ENCODE results near the gene ISM1.

The ISM1 gene

DNA sequence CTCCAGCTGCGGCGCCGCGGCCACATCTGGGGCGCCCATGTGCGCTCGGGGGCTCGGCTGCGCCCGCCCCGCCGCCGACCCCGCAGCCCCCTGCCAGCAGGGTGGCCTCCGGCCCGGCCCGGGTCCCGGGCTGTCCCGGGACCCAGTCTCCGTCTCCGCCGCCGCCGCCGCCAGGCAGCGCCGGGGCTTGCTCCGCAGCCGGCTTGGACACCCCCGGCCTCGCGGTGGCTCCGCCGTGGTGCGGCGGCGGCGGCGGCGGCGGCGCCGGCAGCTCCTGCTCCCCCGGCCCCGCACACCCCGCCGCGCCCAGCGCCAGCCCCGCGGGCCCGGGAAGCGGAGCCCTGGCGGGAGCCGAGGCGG is 219 bp downstream of the ISM1 start:
- TF ChIP-seq CTCF (IDR thresholded peaks at IDR 0.05; ENCODE audit: insufficient read depth, low read depth, low read length, missing control alignments), result no peak
- peak overlapping the region; percentile 48 for H3K4me3 ChIP-seq (ENCODE audit: low read length)
- no peak for DNase-seq (ENCODE audit: low read depth)

DNA sequence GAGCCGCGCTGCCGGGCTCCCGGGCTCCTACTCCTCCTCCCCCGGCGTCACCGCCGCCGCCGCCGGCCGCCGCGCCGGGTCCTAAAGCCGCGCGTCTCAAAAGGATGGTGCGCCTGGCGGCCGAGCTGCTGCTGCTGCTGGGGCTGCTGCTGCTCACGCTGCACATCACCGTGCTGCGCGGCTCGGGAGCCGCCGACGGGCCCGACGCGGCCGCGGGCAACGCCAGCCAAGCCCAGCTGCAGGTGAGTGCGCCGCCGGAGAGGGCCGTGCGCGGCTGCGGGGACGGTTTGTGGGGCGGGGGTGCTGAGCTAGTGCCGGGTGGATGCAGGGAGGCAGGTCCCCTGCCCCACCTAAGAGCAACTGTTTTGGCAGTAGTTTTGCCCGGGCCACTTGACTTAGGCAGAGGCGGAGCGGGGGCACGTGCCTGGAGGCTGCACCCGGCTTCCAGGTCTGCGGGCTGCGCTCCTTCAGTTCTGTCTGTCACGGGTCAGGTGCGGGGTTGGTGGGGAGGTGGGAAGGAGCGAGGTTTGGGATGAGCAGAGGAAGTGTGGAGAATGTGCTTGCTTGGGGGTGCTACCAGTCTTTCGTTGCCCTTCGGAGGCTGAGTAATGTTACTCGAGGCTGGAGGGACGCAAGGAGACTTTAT is 722 bp downstream of the ISM1 start:
- TF ChIP-seq CTCF (IDR thresholded peaks at IDR 0.05; ENCODE audit: insufficient read depth, low read depth, low read length, missing control alignments), result peak; percentile 11
- peak overlapping the region; percentile 34 for H3K4me3 ChIP-seq (ENCODE audit: low read length)

GRCh38 chr20:13222319-13222716 is 1.2 kb downstream of the ISM1 start:
- no peak overlapping the region for H3K4me3 ChIP-seq (ENCODE audit: low read length)
- no peak for DNase-seq (ENCODE audit: low read depth)

More for the DNA sequence above, 722 bp downstream of the ISM1 start:
- DNase-seq (ENCODE audit: low read depth), result peak; percentile 85

DNA sequence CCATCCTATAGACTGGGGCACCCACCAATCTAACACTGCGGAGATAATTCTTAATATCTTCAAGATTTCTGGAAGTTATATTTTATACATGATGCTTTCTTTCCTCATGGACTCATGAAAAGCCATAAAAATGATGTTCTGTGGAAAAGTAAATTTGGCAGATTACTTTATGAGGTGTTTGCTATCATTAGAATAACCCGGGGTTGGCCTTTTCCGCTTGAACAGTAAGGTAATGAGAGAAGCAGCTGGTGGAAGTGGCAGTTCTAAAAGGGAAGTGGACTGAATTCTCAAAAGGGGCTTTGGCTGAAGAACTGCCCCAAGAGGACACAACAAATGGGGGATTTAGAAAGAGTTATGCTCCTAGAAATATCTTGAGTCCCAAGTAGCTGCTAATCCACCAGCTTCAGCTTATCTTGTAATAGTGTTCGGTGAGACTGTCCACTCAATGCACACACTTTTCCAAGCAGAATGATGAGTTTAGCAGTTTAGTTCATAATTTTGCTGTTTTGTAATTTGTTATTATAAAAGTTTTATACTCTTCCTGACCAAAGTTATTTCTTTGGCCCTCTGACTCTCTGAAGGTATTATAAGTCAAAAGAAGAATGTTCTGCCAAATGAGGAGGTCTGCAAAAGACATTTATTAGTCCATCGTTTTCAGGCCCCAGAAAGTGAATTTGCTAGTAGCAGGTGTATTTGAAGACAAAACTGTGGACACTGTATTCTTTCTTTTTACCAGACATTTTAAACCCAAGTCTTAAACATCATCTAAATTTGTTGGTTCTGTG is 2.9 kb downstream of the ISM1 start:
- no peak for TF ChIP-seq CTCF (IDR thresholded peaks at IDR 0.05; ENCODE audit: insufficient read depth, low read depth, low read length, missing control alignments)
- no peak for DNase-seq (ENCODE audit: low read depth)
- H3K4me3 ChIP-seq (ENCODE audit: low read length), result no peak overlapping the region

More at GRCh38 chr20:13222319-13222716, 1.2 kb downstream of the ISM1 start:
- no peak for TF ChIP-seq CTCF (IDR thresholded peaks at IDR 0.05; ENCODE audit: insufficient read depth, low read depth, low read length, missing control alignments)

DNA sequence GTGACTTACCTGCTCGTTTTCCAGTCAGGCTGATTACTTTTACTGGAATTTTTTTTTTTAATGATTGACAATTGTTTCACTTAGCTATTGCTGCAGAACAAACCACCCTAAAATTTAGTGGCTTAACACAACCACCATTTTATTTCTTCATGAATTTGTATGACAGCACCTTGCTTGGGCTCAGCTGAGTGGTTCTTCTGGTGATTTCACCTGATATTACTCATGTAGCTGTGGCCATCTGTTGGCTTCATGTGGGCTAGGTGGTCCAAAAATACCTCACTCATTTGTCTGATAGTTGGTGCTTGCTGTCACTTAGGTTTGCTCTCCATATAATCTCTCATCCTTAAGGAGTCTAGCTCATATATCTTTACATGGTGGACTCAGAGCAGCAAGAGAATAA is 5.3 kb downstream of the ISM1 start:
- no peak for TF ChIP-seq CTCF (IDR thresholded peaks at IDR 0.05; ENCODE audit: insufficient read depth, low read depth, low read length, missing control alignments)
- DNase-seq (ENCODE audit: low read depth), result no peak
- H3K4me3 ChIP-seq (ENCODE audit: low read length), result no peak overlapping the region

DNA sequence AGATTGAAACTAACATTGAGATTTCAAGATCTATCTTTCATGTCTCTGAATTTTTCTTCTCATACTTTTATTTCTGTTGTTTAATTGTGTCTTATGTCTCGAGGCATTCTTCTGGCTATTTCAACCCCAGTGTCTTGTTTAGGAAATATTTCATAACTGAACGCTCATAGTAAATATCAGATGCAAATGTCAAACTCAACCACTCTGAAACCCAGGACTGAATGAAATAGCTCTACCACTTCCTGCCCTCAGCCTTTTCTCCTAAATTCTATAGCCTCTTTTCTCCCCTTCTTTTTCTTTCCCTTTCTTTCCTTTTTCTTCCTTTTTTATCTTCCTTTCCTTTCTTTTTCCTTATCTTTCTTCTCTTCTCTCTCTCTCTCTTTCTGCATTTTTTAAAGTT is 7.7 kb downstream of the ISM1 start:
- no peak for DNase-seq (ENCODE audit: low read depth)
- H3K4me3 ChIP-seq (ENCODE audit: low read length), result no peak overlapping the region
- TF ChIP-seq CTCF (IDR thresholded peaks at IDR 0.05; ENCODE audit: insufficient read depth, low read depth, low read length, missing control alignments), result no peak

All from epithelial cell of esophagus (primary cell).